NT2/D1 (cell line): ENCODE measurements around the gene HACD2.

Experiments used
- SUZ12 ChIP-seq: IDR thresholded peaks from 2 replicates; pipeline ENCODE4 v1.6.1; 2011; ENCODE audit not compliant: insufficient read length, insufficient read depth; ENCODE audit errors: extremely low read depth
- ZNF274 ChIP-seq: IDR thresholded peaks from 2 replicates; pipeline ENCODE4 v1.6.1; 2011; ENCODE audit warnings: mild to moderate bottlenecking, low read depth, low read length

GRCh38 chr3:123476967-123477750 lies 107.7 kb downstream of the HACD2 start:
- no peak for TF ChIP-seq ZNF274
- no peak for TF ChIP-seq SUZ12
